ENCODE results near the gene TBC1D4. TPM values are rescaled to one million over a fixed set of nuclear protein-coding genes. Genes with fewer than 3 reads are reported as not detected.

TBC1D4 gene
- total RNA-seq, 1 experiment from 2014 or later: 177 TPM

- Mint-ChIP-seq H3K4me1 (ENCODE audit: low read depth, unreplicated experiment) (peaks cover 28% of the 10 kb centered on the region), H3K27ac (ENCODE audit: unreplicated experiment) (no peak overlapping the region), H3K36me3 (ENCODE audit: insufficient read depth, unreplicated experiment) (peaks cover 14% of the 10 kb centered on the region), H3K9me3 (ENCODE audit: unreplicated experiment) (no peaks in the 10 kb centered on the region), H3K4me3 (ENCODE audit: unreplicated experiment) (no peak overlapping the region), H3K27me3 (ENCODE audit: insufficient read depth, unreplicated experiment) (no peaks in the 10 kb centered on the region)
- Histone ChIP-seq H3K36me3 (ENCODE audit: control insufficient read depth, insufficient read depth, low read length) (no peaks in the 10 kb centered on the region), H3K27me3 (replicated peaks; ENCODE audit: control insufficient read depth, insufficient read depth, low read length) (no peaks in the 10 kb centered on the region), H3K4me3 (ENCODE audit: low read depth, low read length) (no peak overlapping the region), H3K4me1 (peaks cover 47% of the 10 kb centered on the region), H3K9me3 (no peaks in the 10 kb centered on the region)
- ChIA-PET CTCF (no interaction called here), POLR2A (no interaction called here)
- TF ChIP-seq, protein P1, sequence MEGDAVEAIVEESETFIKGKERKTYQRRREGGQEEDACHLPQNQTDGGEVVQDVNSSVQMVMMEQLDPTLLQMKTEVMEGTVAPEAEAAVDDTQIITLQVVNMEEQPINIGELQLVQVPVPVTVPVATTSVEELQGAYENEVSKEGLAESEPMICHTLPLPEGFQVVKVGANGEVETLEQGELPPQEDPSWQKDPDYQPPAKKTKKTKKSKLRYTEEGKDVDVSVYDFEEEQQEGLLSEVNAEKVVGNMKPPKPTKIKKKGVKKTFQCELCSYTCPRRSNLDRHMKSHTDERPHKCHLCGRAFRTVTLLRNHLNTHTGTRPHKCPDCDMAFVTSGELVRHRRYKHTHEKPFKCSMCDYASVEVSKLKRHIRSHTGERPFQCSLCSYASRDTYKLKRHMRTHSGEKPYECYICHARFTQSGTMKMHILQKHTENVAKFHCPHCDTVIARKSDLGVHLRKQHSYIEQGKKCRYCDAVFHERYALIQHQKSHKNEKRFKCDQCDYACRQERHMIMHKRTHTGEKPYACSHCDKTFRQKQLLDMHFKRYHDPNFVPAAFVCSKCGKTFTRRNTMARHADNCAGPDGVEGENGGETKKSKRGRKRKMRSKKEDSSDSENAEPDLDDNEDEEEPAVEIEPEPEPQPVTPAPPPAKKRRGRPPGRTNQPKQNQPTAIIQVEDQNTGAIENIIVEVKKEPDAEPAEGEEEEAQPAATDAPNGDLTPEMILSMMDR (IDR thresholded peaks at IDR 0.05; ENCODE audit: insufficient read depth in 1 of 2, low read depth in 1 of 2, low read length in 1 of 2, severe bottlenecking in 1 of 2, unreplicated experiment in 1 of 2): no peak
- BruUV-seq (replicated peaks): no TSS peak
- intact Hi-C loops (cut with micrococcal nuclease; ENCODE audit: unreplicated experiment): no loop called here
- no peak for DNase-seq
Measured at GRCh38 chr13:75405976-75406703, 75.8 kb downstream of the TBC1D4 start.

DNA sequence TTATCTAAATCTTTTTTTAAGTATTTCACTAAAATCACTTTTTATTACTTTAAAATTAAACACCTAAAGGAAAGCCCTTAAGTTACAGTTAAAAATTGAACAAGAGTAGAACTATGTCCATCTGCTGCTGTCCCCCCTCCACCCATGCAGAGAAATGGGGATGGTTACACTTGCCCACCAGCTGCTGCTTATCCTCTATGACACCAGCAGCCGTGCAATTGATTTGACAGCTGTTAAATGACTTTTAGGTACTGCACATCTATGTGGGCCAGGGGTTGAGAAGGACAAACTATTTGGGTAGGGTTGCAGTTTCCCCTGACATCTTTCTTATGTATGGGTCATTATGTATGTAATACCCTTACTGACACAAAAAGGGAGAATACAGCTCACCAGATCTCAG, 77.2 kb downstream of the TBC1D4 start:
- Mint-ChIP-seq H3K4me1 (ENCODE audit: low read depth, unreplicated experiment) (peaks cover 42% of the 10 kb centered on the region), H3K4me3 (ENCODE audit: unreplicated experiment) (no peak overlapping the region), H3K36me3 (ENCODE audit: insufficient read depth, unreplicated experiment) (peaks cover 24% of the 10 kb centered on the region), H3K27me3 (ENCODE audit: insufficient read depth, unreplicated experiment) (no peaks in the 10 kb centered on the region), H3K9me3 (ENCODE audit: unreplicated experiment) (no peaks in the 10 kb centered on the region), H3K27ac (ENCODE audit: unreplicated experiment) (no peak overlapping the region)
- H3K9me3 ChIP-seq: no peaks in the 10 kb centered on the region
- BruUV-seq (replicated peaks): no TSS peak
- H3K4me3 ChIP-seq (ENCODE audit: low read depth, low read length): no peak overlapping the region
- no peaks in the 10 kb centered on the region for H3K27me3 ChIP-seq (replicated peaks; ENCODE audit: control insufficient read depth, insufficient read depth, low read length)
- no peak for DNase-seq
- POLR2A ChIA-PET: interaction anchor here (0.7 kb wide), 1 partner anchor 82 kb away, joined by 5 read pairs; no protein-coding TSS in a partner anchor
- CTCF ChIA-PET: interaction anchor here (1.4 kb wide), 1 partner anchor 77 kb away, joined by 3 read pairs; the partner anchor contains the start of gene TBC1D4
- intact Hi-C loops (cut with micrococcal nuclease; ENCODE audit: unreplicated experiment): no loop called here
- H3K4me1 ChIP-seq: peaks cover 57% of the 10 kb centered on the region
- TF ChIP-seq, protein P1 (IDR thresholded peaks at IDR 0.05; ENCODE audit: insufficient read depth in 1 of 2, low read depth in 1 of 2, low read length in 1 of 2, severe bottlenecking in 1 of 2, unreplicated experiment in 1 of 2): no peak
- H3K36me3 ChIP-seq (ENCODE audit: control insufficient read depth, insufficient read depth, low read length): no peaks in the 10 kb centered on the region

- BruUV-seq (replicated peaks): no TSS peak
- DNase-seq: peak in 1 of 2 experiments; percentile 19
- Mint-ChIP-seq H3K9me3 (ENCODE audit: unreplicated experiment) (no peaks in the 10 kb centered on the region), H3K36me3 (ENCODE audit: insufficient read depth, unreplicated experiment) (peaks cover 36% of the 10 kb centered on the region), H3K4me3 (ENCODE audit: unreplicated experiment) (no peak overlapping the region), H3K27ac (ENCODE audit: unreplicated experiment) (no peak overlapping the region), H3K27me3 (ENCODE audit: insufficient read depth, unreplicated experiment) (no peaks in the 10 kb centered on the region), H3K4me1 (ENCODE audit: low read depth, unreplicated experiment) (peaks cover 45% of the 10 kb centered on the region)
- no peaks in the 10 kb centered on the region for H3K36me3 ChIP-seq (ENCODE audit: control insufficient read depth, insufficient read depth, low read length)
- POLR2A ChIA-PET: no interaction called here
- peaks cover 77% of the 10 kb centered on the region for H3K4me1 ChIP-seq
- CTCF ChIA-PET: no interaction called here
- TF ChIP-seq, protein P1 (IDR thresholded peaks at IDR 0.05; ENCODE audit: insufficient read depth in 1 of 2, low read depth in 1 of 2, low read length in 1 of 2, severe bottlenecking in 1 of 2, unreplicated experiment in 1 of 2): no peak
- intact Hi-C loops (cut with micrococcal nuclease; ENCODE audit: unreplicated experiment): loop anchor here (2.0 kb wide), 1 partner anchor 14 kb away; no protein-coding TSS in a partner anchor
- no peaks in the 10 kb centered on the region for H3K9me3 ChIP-seq
- H3K4me3 ChIP-seq (ENCODE audit: low read depth, low read length): no peak overlapping the region
- no peaks in the 10 kb centered on the region for H3K27me3 ChIP-seq (replicated peaks; ENCODE audit: control insufficient read depth, insufficient read depth, low read length)
Measured at GRCh38 chr13:75402787-75403186, 79.2 kb downstream of the TBC1D4 start.
